ENCODE data around the gene PCDHB4. TPM values are rescaled to one million over a fixed set of nuclear protein-coding genes. Genes with fewer than 3 reads are reported as not detected.
"Not testable (repeated sequence)": the region's sequence is repeated elsewhere in the genome, so short reads cannot be mapped to it uniquely, and the experiment has no call there.

PCDHB4 gene
- total and polyA plus RNA-seq, 2 donors (not counting 3 experiments of a cell fraction or from before 2014, with no cell fraction given), result 0.10 TPM; not detected in 1

DNA sequence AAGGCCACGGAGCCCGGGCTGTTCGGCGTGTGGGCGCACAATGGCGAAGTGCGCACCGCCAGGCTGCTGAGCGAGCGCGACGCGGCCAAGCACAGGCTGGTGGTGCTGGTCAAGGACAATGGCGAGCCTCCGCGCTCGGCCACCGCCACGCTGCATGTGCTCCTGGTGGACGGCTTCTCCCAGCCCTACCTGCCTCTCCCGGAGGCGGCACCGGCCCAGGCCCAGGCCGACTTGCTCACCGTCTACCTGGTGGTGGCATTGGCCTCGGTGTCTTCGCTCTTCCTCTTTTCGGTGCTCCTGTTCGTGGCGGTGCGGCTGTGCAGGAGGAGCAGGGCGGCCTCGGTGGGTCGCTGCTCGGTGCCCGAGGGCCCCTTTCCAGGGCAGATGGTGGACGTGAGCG lies 19.1 kb upstream of the PCDHB4 start:
- H3K4me2 ChIP-seq (ENCODE audit: insufficient read depth, low read length); H3K9me3 ChIP-seq (replicated peaks; ENCODE audit: control insufficient read depth, insufficient read depth, low read length); H3K27ac ChIP-seq (ENCODE audit: insufficient read depth, low read depth, low read length); H3K4me1 ChIP-seq (ENCODE audit: control insufficient read depth, extremely low read depth, insufficient read depth, low read length); FAIRE-seq; H3K9ac ChIP-seq (replicated peaks; ENCODE audit: extremely low read depth, insufficient read depth, low read length); dilution Hi-C loops (cut with MboI; ENCODE audit: extremely low pct_ligation_motif_present, low sequenced_read_pairs); intact Hi-C loops (cut with micrococcal nuclease); H3K9me1 ChIP-seq (replicated peaks; ENCODE audit: control insufficient read depth, extremely low read depth, insufficient read depth, low read length); H2AFZ ChIP-seq (ENCODE audit: low read depth, low read length); H3K79me2 ChIP-seq (ENCODE audit: control insufficient read depth, insufficient read depth, low read length); BruUV-seq (replicated peaks); H4K20me1 ChIP-seq (replicated peaks; ENCODE audit: control insufficient read depth, extremely low read depth, insufficient read depth, low read length); CTCF ChIA-PET; H3K27me3 ChIP-seq (ENCODE audit: control insufficient read depth in 2 of 2, insufficient read depth in 2 of 2, low read length in 2 of 2); H3K36me3 ChIP-seq (ENCODE audit: control insufficient read depth in 2 of 2, extremely low read depth in 1 of 2, insufficient read depth in 2 of 2, low read length in 2 of 2); H3K4me3 ChIP-seq (replicated peaks in 1 of 3; ENCODE audit: insufficient read depth in 1 of 3, low read depth in 1 of 3, low read length in 3 of 3); DNase-seq (ENCODE audit: low read depth, low spot score); POLR2A ChIA-PET: not testable (repeated sequence)

DNA sequence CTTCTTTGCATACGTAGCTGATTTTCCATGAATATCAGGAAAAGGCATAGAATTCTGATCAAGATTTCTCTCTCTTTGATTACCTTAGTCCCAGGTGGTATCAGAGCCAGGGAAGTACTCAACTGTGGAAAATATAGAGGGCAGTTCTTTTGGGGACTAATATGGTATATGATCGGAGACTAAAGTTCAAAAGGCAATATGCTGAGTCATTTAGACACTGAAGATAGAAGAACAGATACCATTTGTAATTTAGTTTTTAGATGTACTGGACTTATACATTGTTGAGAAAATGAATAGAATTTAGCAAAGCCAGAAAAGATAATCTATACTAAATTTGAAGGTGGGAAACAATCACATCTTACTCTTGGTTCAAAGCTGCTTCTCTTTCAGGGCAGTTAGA lies 16.3 kb upstream of the PCDHB4 start:
- POLR2A ChIA-PET, result no interaction called here
- TF ChIP-seq POLR2A (IDR thresholded peaks at IDR 0.05; ENCODE audit: low read depth, low read length), result no peak
- no peak for TF ChIP-seq MYC (IDR thresholded peaks at IDR 0.05; ENCODE audit: low read depth, low read length)
- no peak for TF ChIP-seq EZH2 (IDR thresholded peaks at IDR 0.05; ENCODE audit: borderline replicate concordance, low read depth, low read length, severe bottlenecking)
- no peak for TF ChIP-seq GATA2 (IDR thresholded peaks at IDR 0.05; ENCODE audit: insufficient read depth, insufficient read length, low read depth, low read length)
- no peak for TF ChIP-seq JUN (IDR thresholded peaks at IDR 0.05; ENCODE audit: borderline replicate concordance, insufficient read depth, insufficient read length, low read depth)
- TF ChIP-seq POLR2AphosphoS5 (IDR thresholded peaks at IDR 0.05; ENCODE audit: insufficient read depth, low read depth, low read length), result no peak
- TF ChIP-seq, protein P1, sequence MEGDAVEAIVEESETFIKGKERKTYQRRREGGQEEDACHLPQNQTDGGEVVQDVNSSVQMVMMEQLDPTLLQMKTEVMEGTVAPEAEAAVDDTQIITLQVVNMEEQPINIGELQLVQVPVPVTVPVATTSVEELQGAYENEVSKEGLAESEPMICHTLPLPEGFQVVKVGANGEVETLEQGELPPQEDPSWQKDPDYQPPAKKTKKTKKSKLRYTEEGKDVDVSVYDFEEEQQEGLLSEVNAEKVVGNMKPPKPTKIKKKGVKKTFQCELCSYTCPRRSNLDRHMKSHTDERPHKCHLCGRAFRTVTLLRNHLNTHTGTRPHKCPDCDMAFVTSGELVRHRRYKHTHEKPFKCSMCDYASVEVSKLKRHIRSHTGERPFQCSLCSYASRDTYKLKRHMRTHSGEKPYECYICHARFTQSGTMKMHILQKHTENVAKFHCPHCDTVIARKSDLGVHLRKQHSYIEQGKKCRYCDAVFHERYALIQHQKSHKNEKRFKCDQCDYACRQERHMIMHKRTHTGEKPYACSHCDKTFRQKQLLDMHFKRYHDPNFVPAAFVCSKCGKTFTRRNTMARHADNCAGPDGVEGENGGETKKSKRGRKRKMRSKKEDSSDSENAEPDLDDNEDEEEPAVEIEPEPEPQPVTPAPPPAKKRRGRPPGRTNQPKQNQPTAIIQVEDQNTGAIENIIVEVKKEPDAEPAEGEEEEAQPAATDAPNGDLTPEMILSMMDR (IDR thresholded peaks at IDR 0.05; ENCODE audit: extremely low read depth in 1 of 2, insufficient read depth in 1 of 2, low read depth in 1 of 2, low read length in 2 of 2), result no peak
- no peak for TF ChIP-seq FOS (IDR thresholded peaks at IDR 0.05; ENCODE audit: borderline replicate concordance, insufficient read depth, low read length)
- TF ChIP-seq, protein P2, sequence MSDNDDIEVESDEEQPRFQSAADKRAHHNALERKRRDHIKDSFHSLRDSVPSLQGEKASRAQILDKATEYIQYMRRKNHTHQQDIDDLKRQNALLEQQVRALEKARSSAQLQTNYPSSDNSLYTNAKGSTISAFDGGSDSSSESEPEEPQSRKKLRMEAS (IDR thresholded peaks at IDR 0.05; ENCODE audit: insufficient read depth, insufficient read length), result no peak
- H3K36me3 ChIP-seq (ENCODE audit: control insufficient read depth in 2 of 2, extremely low read depth in 1 of 2, insufficient read depth in 2 of 2, low read length in 2 of 2), result no peaks in the 10 kb centered on the region
- no peak overlapping the region for H2AFZ ChIP-seq (ENCODE audit: low read depth, low read length)
- H3K9me3 ChIP-seq (replicated peaks; ENCODE audit: control insufficient read depth, insufficient read depth, low read length), result no peaks in the 10 kb centered on the region
- no peak overlapping the region for H3K4me2 ChIP-seq (ENCODE audit: insufficient read depth, low read length)
- no peak for DNase-seq (ENCODE audit: low read depth, low spot score)
- H3K27me3 ChIP-seq (ENCODE audit: control insufficient read depth in 2 of 2, insufficient read depth in 2 of 2, low read length in 2 of 2), result no peaks in the 10 kb centered on the region
- no peaks in the 10 kb centered on the region for H3K79me2 ChIP-seq (ENCODE audit: control insufficient read depth, insufficient read depth, low read length)
- FAIRE-seq, result no peak
- CTCF ChIA-PET, result no interaction called here
- no peaks in the 10 kb centered on the region for H3K9me1 ChIP-seq (replicated peaks; ENCODE audit: control insufficient read depth, extremely low read depth, insufficient read depth, low read length)
- no TSS peak for BruUV-seq (replicated peaks)
- intact Hi-C loops (cut with micrococcal nuclease), result no loop called here
- H3K9ac ChIP-seq (replicated peaks; ENCODE audit: extremely low read depth, insufficient read depth, low read length), result no peak overlapping the region
- dilution Hi-C loops (cut with MboI; ENCODE audit: extremely low pct_ligation_motif_present, low sequenced_read_pairs), result no loop called here
- no peak overlapping the region for H3K4me3 ChIP-seq (replicated peaks in 1 of 3; ENCODE audit: insufficient read depth in 1 of 3, low read depth in 1 of 3, low read length in 3 of 3)
- H3K4me1 ChIP-seq (ENCODE audit: control insufficient read depth, extremely low read depth, insufficient read depth, low read length), result no peaks in the 10 kb centered on the region
- H3K27ac ChIP-seq (ENCODE audit: insufficient read depth, low read depth, low read length), result no peak overlapping the region
- no peaks in the 10 kb centered on the region for H4K20me1 ChIP-seq (replicated peaks; ENCODE audit: control insufficient read depth, extremely low read depth, insufficient read depth, low read length)

Data from endothelial cell of umbilical vein (primary cell).